ENCODE results near the gene CADM4.

DNA sequence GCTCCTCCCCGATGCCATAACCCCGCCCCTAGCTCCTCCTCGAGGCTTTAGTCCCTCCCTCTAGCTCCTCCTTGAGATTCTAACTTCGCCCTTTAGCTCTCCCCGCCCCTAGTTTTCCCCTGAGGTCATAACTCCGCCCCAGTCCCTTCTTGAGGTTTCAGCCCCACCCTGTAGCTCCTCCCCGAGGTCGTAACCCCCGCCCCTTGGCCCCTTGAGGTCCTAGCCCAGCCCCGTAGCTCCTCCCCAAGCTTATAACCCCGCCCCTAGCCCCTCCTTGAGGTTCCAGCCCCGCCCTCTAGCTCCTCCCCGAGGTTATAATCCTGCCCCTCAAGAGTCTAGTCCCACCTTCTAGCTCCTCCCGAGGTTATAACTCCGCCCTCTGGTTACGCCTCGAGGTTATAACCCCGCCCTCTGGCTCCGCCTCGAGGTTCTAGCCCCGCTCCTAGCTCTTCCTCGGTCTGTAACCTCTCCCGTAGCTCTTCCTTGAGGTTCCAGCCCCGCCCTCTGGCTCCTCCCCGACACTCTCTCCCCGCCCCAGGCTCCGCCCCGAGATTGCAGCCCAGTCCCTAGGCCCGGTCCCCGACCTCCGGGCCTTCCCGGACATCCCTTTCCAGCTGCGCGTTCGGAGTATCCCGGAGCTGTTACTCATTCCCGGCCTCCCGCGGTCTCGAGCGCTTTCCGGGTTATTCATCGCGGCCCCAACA lies 28.9 kb upstream of the CADM4 start:
- no peak for TF ChIP-seq CTCF (IDR thresholded peaks at IDR 0.05; ENCODE audit: low read depth, low read length, poor library complexity, severe bottlenecking)
- no peak for TF ChIP-seq EZH2phosphoT487 (IDR thresholded peaks at IDR 0.05; ENCODE audit: borderline replicate concordance, low read length)
